Effector CD8-positive, alpha-beta T cell (primary cell): ENCODE data around the gene MARCHF10.

Experiments
- DNase-seq: peaks from one replicate; lab custom pipeline; 2025; lab: John Stamatoyannopoulos, UW

MARCHF10 gene

GRCh38 chr17:62822080-62822904, 14.2 kb upstream of the MARCHF10 start:
- no peak for DNase-seq

DNA sequence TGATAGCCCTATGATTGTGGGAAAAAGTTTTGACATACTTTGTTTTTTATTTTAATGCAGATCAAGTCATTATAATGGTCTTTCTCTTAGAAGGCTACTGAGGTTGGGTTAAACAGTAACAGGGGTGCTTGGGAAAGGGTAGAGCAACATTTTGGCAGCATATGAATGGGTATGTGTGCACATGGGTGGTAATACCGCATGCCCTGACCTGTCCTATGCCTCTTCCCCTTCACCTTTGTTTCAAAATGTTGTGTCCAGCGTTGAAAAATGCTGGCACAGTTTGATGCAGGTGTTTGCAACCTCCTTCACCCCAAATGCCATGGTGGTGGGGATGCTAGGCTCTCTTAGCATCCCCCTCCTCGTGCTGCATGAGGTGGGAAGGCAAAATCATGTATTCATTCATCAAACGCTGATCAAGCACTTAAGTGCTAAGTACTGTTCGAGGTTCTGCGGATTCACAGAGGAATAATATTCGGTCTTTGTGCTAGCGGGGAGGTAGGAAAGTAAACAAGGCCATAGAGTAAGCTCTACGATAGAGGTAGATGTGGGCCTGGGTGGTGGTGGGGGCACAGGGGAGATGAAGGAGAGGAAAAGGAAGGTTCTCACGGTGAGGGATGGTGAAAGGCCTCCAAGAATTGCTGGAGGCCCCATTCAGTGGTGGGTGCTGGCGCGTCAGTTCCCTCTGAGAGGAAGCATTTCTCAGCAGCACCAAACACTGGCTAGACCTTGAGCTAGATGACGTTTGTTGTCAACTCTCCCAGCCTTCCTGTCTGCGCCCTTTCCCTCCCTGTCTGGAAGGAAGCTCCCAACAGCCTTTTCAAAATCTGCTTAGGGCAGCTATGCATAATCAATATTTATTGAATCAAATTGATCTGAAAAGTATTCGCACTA, 13.3 kb upstream of the MARCHF10 start:
- DNase-seq: no peak

GRCh38 chr17:62819511-62820221, 11.6 kb upstream of the MARCHF10 start:
- DNase-seq: no peak

DNA sequence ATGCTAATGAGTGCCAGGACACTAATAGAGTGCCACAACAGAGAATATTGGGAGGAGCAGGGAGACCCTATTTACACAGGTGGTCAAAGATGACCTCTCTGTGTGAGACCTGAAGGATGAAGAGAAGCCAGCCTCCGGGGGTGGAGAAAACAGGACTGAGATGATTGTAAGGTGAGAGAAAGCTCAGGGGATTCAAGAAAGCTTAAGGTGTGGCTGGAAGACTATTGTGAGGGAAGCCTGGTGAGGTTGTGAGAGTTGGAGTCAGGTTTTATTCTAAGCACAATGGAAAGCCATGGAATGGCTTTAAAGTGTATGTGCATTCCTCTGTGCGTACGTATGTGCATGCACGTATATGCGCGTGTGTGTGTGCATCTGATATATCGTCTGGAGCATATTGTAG, 10.4 kb upstream of the MARCHF10 start:
- no peak for DNase-seq

- DNase-seq: no peak
Observed at GRCh38 chr17:62816282-62816839, 8.2 kb upstream of the MARCHF10 start.

- DNase-seq: no peak
Observed at GRCh38 chr17:62809656-62810055, 1.5 kb upstream of the MARCHF10 start.

GRCh38 chr17:62808576-62808970, 459 bp upstream of the MARCHF10 start:
- no peak for DNase-seq

- no peak for DNase-seq
Observed at GRCh38 chr17:62805234-62805633, 2.9 kb downstream of the MARCHF10 start.

GRCh38 chr17:62804822-62805221, 3.3 kb downstream of the MARCHF10 start:
- DNase-seq: no peak

DNA sequence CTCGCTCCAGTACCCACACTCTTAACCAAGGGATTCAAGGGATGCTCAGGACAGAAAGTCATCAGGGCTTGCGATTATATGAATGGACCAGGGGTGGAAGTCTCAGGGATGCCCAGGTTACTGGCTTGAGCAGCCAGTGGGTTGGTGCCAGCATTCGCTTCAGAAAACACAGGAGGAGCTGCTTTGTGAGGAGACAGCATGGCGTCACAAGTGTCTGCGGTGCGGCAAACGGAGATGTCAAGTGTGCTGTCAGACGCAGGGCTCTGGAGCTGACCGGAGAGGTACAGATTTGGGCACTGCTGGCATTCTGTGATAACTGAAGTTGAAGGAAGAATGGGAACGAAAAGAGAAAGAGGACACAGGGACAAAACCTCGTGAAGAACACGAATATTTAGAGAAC, 4.1 kb downstream of the MARCHF10 start:
- no peak for DNase-seq

GRCh38 chr17:62802561-62803205, 5.4 kb downstream of the MARCHF10 start:
- no peak for DNase-seq

GRCh38 chr17:62801553-62802114, 6.5 kb downstream of the MARCHF10 start:
- no peak for DNase-seq

DNA sequence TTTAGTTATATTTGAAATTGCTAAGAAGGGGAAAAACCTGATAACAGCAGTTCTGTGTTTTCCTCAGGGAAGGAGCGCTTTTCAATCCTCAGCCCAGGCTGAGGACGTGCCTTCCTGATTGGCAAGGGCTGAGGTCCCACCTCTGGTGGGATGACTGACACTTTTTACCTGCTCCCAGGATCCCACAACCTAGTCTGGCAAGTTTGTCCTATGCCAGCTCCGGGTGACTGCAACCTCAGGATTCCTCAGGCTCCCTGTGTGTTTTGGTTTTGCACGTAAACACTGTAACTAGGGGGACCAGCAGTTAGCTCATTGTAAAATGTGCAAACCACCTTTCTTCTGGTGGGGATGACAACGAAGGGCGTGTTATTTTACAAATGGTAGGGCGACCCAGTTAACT, 7.5 kb downstream of the MARCHF10 start:
- no peak for DNase-seq

- no peak for DNase-seq
Observed at GRCh38 chr17:62797959-62798358, 10.2 kb downstream of the MARCHF10 start.

- no peak for DNase-seq
Observed at GRCh38 chr17:62796291-62796690, 11.8 kb downstream of the MARCHF10 start.

DNA sequence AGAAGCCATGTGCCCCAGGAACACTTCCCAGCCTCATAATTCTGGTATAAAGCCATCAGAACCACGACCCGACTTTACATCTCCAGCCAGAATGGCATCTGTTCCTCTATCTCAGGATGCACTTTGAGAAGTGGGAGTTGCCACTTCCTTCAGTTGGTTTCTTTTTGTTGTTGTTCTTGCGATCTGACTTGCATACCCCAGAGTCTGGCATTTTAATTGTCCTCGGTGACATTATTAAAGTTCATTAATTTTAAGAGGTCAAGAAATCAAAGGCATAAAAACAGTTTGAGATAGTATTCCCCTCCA, 13.5 kb downstream of the MARCHF10 start:
- no peak for DNase-seq

DNA sequence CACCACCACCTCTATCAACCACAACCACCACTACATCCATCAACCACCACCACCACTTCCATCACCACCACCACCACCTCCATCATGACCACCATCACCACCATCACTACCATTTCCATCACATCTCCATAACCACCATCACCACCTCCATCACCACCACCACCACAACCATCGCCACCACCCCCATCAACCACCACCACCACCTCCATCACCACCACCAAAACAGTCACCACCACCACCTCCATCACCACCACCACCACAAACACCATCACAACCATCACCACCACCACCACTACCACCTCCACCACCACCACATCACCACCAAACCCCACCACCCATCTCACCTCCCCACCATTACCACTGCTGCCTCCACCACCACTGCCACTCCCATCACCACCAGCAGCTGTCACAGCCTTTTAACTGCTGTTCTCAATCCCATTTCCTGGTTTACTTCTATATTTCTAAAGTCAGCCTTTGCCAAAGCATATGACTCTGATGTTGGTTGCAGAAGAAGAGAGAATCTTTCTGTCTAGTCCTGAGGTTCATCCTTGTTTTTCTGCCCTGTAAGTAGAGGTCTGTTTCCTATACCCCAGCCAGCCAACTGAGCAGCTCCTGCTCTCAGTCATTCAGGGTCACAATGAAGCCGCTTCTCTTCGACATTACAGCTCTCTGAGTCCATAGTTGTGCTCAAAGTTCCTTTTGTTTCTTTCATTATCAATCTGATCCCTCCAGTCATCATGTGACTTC, 14.0 kb downstream of the MARCHF10 start:
- DNase-seq: no peak

- DNase-seq: no peak
Observed at GRCh38 chr17:62792447-62792800, 15.7 kb downstream of the MARCHF10 start.

DNA sequence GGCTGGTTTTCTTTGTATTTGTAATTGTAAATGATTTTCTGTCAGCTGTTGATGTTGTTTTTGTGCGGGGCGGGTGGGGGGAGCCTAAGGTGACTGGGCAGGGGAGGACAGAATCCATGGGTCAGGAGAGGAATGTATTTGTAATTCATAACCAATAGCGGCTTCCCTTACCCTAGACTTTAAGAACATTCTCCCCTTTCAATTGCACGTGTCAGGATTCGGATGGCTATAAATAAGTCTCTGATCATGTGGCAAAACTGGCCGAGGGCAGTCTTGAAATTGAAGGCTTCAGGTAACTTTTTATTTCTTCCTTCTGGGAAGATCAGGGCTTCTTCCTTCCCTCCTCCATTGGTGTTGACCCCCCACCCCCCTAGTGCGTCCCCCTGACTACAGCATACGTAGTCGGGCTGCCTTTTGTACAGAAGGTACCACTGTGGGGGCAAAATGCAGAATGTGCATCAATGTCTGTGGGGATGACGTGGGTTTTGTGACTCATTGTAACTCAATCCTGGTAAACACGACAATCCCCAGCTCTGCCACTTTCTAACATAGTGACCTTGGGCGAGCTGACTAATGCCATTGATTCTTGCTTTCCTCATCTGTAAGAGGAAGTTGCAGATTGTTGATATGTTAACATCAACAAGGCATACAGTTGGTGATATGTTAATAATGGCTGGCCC, 16.2 kb downstream of the MARCHF10 start:
- DNase-seq: no peak

GRCh38 chr17:62791235-62791734, 16.8 kb downstream of the MARCHF10 start:
- no peak for DNase-seq
